IgD-negative memory B cell (primary cell): ENCODE results near the gene BPIFB3. TPM values are rescaled to one million over a fixed set of nuclear protein-coding genes. Genes with fewer than 3 reads are reported as not detected.

ENCODE experiments used
- H3K27ac Mint-ChIP-seq, 3 donors: one replicate each; pipeline ENCODE4 v1.8.0; 2020 to 2022; ENCODE audit warnings: mild to moderate bottlenecking in 3 of 3, mixed read lengths in 3 of 3, moderate library complexity in 1 of 3
- H3K27me3 Mint-ChIP-seq: one replicate; pipeline ENCODE4 v1.8.0; 2021; ENCODE audit warnings: mixed read lengths
- H3K36me3 Mint-ChIP-seq: one replicate; pipeline ENCODE4 v1.8.0; 2020; ENCODE audit warnings: mild to moderate bottlenecking, mixed read lengths
- H3K4me1 Mint-ChIP-seq, 3 donors: one replicate each; pipeline ENCODE4 v1.8.0; 2020 to 2022; ENCODE audit warnings: mixed read lengths in 3 of 3, mild to moderate bottlenecking in 1 of 3
- H3K4me3 Mint-ChIP-seq, 4 donors: one replicate each; pipeline ENCODE4 v1.8.0; 2020 to 2022; ENCODE audit warnings: mild to moderate bottlenecking in 4 of 4, mixed read lengths in 4 of 4, moderate library complexity in 3 of 4
- H3K9me3 Mint-ChIP-seq, 3 donors: one replicate each; pipeline ENCODE4 v1.8.0; 2020 to 2021; ENCODE audit warnings: mixed read lengths in 3 of 3, mild to moderate bottlenecking in 1 of 3
- polyA plus RNA-seq: library from polyadenylated mRNA; unstranded; fragments of 300-500 nt; fragmentation: Illumina TruSeq; gene quantifications from one replicate; pipeline ENCODE4 v1.2.3, GENCODE V29; 2021

BPIFB3 gene, protein sequence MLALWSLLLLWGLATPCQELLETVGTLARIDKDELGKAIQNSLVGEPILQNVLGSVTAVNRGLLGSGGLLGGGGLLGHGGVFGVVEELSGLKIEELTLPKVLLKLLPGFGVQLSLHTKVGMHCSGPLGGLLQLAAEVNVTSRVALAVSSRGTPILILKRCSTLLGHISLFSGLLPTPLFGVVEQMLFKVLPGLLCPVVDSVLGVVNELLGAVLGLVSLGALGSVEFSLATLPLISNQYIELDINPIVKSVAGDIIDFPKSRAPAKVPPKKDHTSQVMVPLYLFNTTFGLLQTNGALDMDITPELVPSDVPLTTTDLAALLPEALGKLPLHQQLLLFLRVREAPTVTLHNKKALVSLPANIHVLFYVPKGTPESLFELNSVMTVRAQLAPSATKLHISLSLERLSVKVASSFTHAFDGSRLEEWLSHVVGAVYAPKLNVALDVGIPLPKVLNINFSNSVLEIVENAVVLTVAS
- not detected for polyA plus RNA-seq

DNA sequence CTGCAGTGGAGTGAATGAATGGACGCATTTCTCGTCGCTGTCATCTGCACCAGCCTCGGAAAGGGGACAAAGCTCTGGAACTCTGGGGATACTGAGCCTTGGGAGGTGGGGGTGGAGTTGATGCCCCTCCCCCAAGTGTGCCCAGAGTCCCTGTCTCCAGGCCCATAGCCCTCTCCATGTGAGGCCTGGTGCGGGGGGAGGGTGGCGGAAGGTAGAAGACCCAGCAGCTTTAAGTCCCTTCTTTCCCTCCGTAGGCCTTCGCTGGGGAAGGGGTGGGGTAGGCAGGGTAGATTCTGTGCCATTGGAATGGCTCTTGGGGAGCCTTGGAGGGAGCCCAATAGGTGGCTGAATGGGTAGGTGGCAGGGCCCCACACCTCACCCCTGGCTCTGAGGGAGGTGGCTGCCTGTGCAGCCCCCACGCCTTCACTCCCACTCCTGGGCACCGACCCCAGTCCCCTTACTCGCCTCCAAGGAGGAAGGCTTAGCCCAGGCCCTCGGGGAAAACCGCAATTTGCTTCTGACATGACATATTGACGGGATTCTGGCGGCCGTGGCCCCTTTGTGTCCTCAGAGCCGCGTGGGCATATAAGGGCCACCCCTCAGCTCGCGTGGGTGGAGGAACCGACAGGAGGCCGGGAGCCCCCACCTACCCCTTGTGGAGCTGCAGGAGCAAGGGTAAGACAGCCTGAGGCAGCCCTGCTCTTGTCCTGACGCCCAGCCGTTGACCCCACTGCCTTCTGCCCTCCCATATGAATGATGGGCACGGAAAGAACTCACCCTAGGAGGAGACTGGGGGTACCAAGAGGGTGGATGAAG is at the start of gene BPIFB3:
TSS of gene BPIFB3 (plus strand) at position 613 of the 816 bp plus-strand sequence. CDS start 1,533 bp downstream, outside the sequence.
- Mint-ChIP-seq H3K27ac (peak within 1 kb of the TSS in 1 of 3 donors; percentile 88), H3K4me1 (no peaks in the 10 kb centered on the region), H3K27me3 (peaks cover 3% of the 10 kb centered on the region), H3K4me3 (peak within 1 kb of the TSS in 1 of 4 donors; percentile 39), H3K36me3 (peaks cover 2% of the 10 kb centered on the region), H3K9me3 (no peaks in the 10 kb centered on the region)

DNA sequence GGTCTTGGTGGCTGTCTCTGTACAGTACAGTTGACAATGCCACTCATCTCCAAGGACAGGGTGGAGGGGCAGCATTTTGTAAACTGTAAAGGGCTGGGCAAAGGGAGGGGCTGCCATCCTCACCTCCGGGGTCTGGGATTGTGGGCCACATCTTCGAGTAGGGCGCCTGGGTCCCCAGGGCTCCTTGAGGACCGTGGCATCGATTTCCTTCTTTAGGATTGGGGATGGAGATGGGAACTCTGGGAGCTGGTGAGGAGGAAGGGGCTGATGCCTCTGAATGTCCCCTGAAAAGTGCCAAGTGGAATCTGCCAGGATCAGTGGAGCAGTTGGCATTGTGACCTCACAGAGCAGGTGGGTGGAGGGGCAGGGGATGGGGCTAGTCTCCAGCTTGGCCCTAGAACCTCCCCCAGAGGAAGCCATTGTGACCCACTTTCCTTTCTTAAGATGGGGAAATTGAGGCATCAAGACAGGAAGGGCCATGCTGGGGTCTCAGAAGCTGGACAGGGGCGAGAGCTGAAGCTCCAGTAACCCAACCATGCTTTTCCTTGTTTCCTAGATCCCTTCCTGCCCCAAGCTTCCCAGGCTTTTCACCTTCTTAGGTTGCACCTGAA is 49.5 kb upstream of the BPIFB3 start, which contains the start of gene SUN5:
TSS of gene SUN5 (minus strand) at position 293 of the 611 bp plus-strand sequence. CDS start at position 200, 93 bp downstream.
- H3K36me3 Mint-ChIP-seq: peaks cover 5% of the 10 kb centered on the region
- peak within 1 kb of the TSS in 2 of 3 donors; percentile 24 to 37 for H3K27ac Mint-ChIP-seq
- peaks cover 0 to 2% (median 0%) of the 10 kb centered on the region in 3 donors for H3K9me3 Mint-ChIP-seq
- no peak within 1 kb of the TSS for H3K4me3 Mint-ChIP-seq
- no peaks in the 10 kb centered on the region for H3K27me3 Mint-ChIP-seq
- H3K4me1 Mint-ChIP-seq: peaks cover 4 to 11% (median 5%) of the 10 kb centered on the region in 3 donors

DNA sequence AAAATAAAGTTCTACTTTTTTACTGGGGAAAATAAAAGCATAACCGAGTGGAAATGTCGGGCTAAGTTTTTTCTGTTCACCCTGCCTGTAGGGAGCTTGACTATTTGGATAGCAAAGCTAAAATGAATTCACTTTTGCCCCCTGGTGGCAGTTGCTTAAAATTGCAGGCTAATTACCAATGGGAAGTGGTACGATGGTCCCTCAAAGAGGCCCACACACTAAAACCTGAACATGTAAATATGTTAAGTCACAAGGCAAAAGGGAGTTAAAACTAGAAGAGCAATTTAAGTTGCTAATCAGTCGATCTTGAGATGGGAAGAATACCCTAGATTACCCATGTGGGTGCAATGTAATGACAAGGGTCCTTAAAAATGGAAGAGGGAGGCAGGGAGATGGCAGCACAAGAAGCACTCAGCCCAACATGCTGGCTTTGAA is 48.6 kb upstream of the BPIFB3 start:
- Mint-ChIP-seq H3K4me3 (no peak overlapping the region), H3K9me3 (peaks cover 0 to 2% (median 0%) of the 10 kb centered on the region in 3 donors), H3K27me3 (no peaks in the 10 kb centered on the region), H3K27ac (peak overlapping the region in 1 of 3 donors; percentile 24), H3K4me1 (peaks cover 0 to 7% (median 2%) of the 10 kb centered on the region in 3 donors), H3K36me3 (peaks cover 5% of the 10 kb centered on the region)

DNA sequence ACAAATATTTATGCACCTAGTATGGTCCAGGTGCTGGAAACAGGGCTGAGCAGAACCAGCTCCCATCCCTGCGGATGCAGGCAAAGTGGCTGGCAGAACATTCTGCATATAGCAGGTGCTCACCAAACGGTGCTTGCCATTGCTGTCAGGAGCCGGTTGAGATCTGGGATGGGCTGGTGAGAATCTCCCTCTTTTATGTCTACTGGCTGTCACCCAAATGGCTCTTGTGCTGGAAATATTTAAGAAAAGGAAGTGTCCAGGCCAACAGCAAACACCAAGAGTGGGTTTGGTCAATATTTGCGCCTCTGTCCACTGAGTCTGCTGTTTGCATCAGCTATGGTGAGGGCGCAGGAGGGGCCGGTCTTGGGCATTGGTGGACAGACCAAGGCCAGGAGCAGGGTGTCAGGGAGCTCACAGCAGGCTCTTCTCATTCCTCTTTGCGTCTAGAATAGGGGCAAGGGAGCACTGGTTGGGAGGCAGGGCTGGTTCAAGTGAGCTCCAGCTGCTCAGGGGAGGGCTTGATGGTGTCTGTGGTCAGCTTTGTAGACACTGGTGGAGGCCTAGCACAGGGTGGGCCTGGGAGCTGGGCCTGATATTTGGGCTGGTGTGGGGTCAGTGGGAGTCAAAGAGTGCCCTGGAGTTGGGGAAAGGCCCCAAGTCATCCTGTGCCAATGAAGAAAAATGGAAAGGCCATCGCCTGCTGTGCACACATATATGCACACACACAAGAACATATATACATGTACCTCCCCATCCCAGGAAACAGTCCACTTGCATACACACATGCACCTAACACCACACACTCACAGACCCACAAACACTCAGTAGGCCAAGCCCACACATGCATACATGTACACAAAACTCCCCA is 47.6 kb upstream of the BPIFB3 start:
- Mint-ChIP-seq H3K27ac (no peak overlapping the region), H3K27me3 (no peaks in the 10 kb centered on the region), H3K4me3 (no peak overlapping the region), H3K4me1 (peaks cover 0 to 5% (median 2%) of the 10 kb centered on the region in 3 donors), H3K9me3 (peaks cover 0 to 2% (median 0%) of the 10 kb centered on the region in 3 donors), H3K36me3 (peaks cover 5% of the 10 kb centered on the region)

DNA sequence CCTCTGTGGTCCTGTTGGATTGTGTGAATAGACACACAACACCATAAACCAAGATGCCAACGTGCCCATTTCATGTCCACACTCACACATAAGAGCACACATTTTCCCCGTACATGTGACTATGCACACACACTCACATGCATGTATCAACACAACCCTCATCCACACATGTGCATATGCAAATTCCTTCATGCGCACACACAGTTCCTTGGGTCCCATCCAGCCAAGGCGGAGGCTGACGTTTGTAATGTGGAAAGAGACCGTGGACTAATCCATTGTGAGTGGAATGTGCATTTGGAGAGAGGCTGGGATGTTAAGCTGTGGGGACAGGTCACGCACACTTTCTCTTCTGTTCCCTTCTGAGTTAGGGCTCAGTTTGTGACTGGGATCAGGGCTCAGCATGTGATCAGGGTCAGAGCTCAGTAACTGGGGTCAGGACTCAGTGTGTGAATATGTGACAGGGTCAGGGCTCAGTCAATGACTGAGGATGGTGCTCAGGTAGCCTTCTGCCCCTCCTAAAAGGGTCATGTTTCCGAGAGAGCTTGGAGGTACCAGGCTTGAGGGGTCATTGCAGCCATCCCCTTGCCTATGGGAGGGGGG is 46.8 kb upstream of the BPIFB3 start:
- peaks cover 0 to 2% (median 0%) of the 10 kb centered on the region in 3 donors for H3K9me3 Mint-ChIP-seq
- H3K36me3 Mint-ChIP-seq: peaks cover 5% of the 10 kb centered on the region
- H3K27ac Mint-ChIP-seq: no peak overlapping the region
- H3K27me3 Mint-ChIP-seq: no peaks in the 10 kb centered on the region
- peaks cover 0 to 5% (median 2%) of the 10 kb centered on the region in 3 donors for H3K4me1 Mint-ChIP-seq
- H3K4me3 Mint-ChIP-seq: no peak overlapping the region

DNA sequence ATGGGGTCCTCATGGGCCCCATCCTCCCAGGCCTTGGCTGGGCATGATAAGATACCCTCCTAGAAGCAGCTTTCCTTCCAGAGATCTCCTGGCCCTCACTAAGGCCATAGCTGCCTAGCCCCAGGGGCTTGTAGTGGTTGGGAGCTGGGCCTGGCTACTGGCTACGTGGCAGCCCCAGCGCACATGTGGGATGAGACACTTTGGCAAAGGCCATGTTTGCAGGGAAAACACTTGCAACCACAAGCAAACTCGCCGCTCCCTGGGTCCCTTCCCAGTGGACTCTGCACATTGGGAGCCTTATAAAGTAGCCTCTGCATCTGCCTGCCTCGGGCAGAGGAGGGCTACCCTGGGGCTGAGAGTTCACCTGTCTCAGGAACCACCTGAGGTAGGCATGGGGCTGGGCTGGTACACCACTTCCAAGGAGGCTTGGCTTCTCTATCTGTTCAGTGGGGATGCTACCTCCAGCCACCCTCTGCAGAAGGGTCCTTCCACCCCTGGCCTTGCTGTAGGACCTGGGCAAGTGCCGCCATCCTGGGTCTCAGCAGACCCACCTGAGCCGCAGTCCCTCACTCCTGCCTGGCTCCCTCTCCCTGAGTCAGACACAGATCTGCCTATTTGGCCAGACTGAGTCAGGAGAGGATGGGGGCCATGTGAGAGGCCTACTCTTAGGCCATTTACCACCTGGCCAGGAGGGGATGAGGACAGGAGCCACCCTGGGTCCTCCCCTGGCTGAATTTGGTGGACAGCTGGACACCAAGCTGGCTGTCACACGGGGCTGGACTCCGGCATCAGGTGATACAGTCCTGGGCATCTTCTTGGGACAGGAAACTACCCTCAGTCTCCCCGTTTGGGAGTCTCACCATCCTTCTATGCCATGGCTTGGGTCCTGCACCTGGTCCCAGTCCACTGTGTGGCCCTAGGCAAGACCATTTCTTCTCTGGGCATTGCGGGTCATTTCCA is 46.0 kb upstream of the BPIFB3 start, which contains the start of gene BPIFB2:
TSS of gene BPIFB2 (plus strand) at position 329 of the 960 bp plus-strand sequence. CDS start 871 bp downstream, outside the sequence.
- peaks cover 2% of the 10 kb centered on the region for H3K27me3 Mint-ChIP-seq
- H3K36me3 Mint-ChIP-seq: no peaks in the 10 kb centered on the region
- H3K4me1 Mint-ChIP-seq: peaks cover 0 to 5% (median 2%) of the 10 kb centered on the region in 3 donors
- no peak within 1 kb of the TSS for H3K4me3 Mint-ChIP-seq
- H3K27ac Mint-ChIP-seq: no peak within 1 kb of the TSS
- peaks cover 0 to 2% (median 0%) of the 10 kb centered on the region in 3 donors for H3K9me3 Mint-ChIP-seq

DNA sequence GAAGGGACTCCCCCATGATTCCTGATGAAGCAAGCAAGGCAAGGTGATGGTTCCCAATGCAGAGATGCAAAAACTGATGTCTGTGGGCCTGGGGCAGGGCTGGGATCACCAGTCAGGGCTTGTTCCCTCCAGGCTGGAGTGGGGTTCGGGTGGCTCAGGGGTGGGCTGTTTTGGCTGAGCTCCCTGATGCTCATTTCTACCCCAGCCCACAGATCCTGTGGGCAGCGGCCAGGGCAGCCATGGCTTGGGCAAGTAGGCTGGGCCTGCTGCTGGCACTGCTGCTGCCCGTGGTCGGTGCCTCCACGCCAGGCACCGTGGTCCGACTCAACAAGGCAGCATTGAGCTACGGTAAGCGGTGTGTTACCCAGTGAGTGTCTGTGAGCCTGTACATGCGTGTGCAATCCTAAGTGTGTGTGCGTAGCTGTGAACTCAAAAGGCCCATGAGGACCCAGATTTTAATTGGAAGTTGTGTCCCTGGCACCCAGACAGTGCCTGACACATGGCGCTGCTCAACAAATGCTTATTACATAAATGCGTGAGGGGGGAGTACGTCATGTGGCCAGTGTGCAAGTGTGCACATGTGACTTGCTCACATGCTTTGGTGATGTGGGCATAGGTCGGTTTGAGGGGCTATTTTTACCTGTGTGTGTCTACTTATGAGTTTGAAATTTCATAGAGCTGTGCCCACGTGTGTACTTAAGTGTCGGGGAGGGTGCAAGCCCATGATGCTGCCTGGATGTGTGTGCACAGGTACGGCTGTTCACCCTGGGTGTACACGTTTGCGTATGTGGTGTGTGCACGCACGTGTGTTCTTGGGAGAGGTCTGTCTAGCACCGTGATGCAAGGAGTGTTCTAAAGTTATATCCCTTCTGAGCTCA is 45.1 kb upstream of the BPIFB3 start:
- Mint-ChIP-seq H3K4me3 (no peak overlapping the region), H3K4me1 (peaks cover 0 to 5% (median 2%) of the 10 kb centered on the region in 3 donors), H3K36me3 (no peaks in the 10 kb centered on the region), H3K9me3 (peaks cover 0 to 2% (median 0%) of the 10 kb centered on the region in 3 donors), H3K27me3 (peaks cover 2% of the 10 kb centered on the region), H3K27ac (no peak overlapping the region)

DNA sequence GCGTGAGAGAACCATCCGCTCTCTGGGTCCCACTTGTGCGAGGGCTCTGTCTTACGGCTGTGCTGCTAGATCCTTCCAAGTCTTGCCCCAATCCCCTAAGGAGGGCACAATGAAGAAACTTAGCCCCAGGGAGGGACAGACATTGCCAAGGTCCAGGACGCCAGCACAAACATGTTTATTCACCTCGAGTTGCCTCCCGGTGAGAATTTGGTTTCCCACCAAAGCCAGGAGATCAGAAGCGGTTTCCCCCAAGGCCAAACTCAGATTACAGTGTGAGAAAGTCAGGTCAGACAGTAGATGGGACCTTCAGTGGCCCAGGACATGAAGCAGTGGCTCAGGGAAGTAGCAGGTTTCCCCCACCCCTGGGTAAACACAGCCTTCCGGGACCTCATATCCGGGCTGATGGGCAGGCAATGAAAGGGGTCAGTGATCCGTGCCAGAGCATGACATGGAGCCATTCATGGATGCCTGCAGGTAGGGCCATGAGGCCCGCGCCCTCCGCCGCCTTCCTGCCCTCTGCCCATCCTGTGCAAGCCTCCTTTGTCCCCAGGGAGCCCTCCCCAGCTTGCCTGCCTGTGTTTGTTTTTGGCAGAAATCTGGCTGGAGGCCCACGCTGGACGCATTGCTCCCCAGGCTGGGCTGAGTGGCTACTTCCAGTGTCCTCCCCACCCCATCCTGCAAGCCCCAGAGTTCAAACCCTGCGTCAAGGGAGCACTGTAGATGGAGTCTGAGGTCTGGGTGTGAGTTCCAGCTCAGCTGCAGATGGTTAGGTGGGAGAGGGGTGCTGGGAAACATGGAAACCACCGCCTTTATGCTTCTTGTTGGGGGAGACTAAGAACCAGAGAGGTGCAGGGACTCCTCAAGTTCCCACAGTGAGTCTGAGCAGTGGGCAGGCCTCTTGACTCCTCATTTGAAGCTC is 44.2 kb upstream of the BPIFB3 start:
- Mint-ChIP-seq H3K9me3 (peaks cover 0 to 2% (median 0%) of the 10 kb centered on the region in 3 donors), H3K27ac (peak overlapping the region in 1 of 3 donors; percentile 55), H3K27me3 (peaks cover 2% of the 10 kb centered on the region), H3K36me3 (no peaks in the 10 kb centered on the region), H3K4me1 (peaks cover 0 to 5% (median 2%) of the 10 kb centered on the region in 3 donors), H3K4me3 (no peak overlapping the region)

DNA sequence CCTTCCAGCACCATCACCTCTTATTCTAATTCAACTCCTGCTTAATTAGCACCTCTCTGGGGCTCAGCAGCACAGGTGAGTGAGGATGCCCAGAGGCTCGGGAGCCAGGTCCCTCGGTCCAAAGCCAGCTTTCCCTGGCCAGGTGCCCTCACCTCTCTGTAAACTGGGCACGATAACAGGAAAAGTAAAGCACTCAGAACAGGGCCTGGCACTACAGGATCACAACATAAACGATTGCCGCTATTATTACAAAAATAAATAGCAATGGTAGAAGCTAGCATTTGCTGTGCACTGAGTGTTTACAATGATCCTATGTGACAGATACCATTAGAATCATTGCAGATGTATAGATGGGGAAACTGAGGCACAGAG is 43.6 kb upstream of the BPIFB3 start:
- H3K27ac Mint-ChIP-seq: no peak overlapping the region
- H3K4me1 Mint-ChIP-seq: peaks cover 0 to 5% (median 2%) of the 10 kb centered on the region in 3 donors
- no peak overlapping the region for H3K4me3 Mint-ChIP-seq
- H3K9me3 Mint-ChIP-seq: peaks cover 0 to 2% (median 0%) of the 10 kb centered on the region in 3 donors
- H3K36me3 Mint-ChIP-seq: no peaks in the 10 kb centered on the region
- H3K27me3 Mint-ChIP-seq: peaks cover 2% of the 10 kb centered on the region

DNA sequence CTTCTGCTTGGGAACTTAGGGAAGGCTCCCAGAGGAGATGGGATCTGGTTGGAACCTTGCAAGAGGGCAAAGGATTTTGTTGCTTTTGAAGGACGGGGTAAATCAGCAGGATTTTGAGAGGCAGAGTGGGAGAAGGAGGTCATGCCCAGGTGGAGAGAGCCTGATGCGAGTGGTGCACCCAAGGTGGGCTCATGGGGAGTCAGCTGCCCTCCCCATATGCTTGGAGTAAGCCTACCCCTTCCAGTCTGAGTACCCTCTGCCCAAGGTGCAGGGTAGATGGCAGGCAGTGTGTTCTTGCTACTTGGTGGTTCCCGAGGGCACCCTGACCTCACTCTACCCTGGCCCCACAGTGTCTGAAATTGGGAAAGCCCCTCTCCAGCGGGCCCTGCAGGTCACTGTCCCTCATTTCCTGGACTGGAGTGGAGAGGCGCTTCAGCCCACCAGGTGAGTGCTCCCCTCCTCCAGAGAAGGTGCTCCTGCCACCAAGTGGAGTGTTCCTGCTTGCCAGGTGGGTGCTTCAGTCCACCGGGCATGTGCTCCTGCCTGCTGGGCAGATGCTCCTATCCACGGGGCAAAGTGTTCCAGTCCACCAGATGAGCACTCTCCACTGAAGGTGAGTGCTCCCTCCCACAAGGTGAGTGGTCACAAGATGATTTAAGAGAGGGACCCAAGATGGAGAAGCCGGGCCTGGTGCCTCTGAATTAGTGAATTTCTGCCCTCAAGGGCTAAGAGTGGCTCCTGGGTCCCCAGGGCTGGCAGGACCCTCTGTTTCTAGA is 42.8 kb upstream of the BPIFB3 start:
- no peak overlapping the region for H3K27ac Mint-ChIP-seq
- no peak overlapping the region for H3K4me3 Mint-ChIP-seq
- no peaks in the 10 kb centered on the region for H3K9me3 Mint-ChIP-seq

More for the DNA sequence above, 42.8 kb upstream of the BPIFB3 start:
- Mint-ChIP-seq H3K4me1 (peaks cover 0 to 5% (median 2%) of the 10 kb centered on the region in 3 donors), H3K27me3 (peaks cover 2% of the 10 kb centered on the region), H3K36me3 (no peaks in the 10 kb centered on the region)
